ENCODE data around the gene EIF4EBP3.

The EIF4EBP3 gene

GRCh38 chr5:140547508-140548299, at the start of gene EIF4EBP3:
EIF4EBP3 (plus strand) TSS chr5:140547662; CDS start chr5:140547738, 76 bp downstream.
- ATAC-seq, result peak; percentile 96
- DNase-seq, result peak; percentile 90

GRCh38 chr5:140497897-140498296, 49.6 kb upstream of the EIF4EBP3 start:
- ATAC-seq (no peak), DNase-seq (no peak)

- no peak for DNase-seq
- no peak for ATAC-seq
Observed at GRCh38 chr5:140498591-140498990, 48.9 kb upstream of the EIF4EBP3 start.

- DNase-seq, result no peak
- ATAC-seq, result no peak
Observed at GRCh38 chr5:140502834-140503233, 44.6 kb upstream of the EIF4EBP3 start.

- no peak for ATAC-seq
Observed at GRCh38 chr5:140509898-140510297, 37.6 kb upstream of the EIF4EBP3 start.

GRCh38 chr5:140513124-140513523, 34.3 kb upstream of the EIF4EBP3 start:
- DNase-seq (no peak), ATAC-seq (no peak)

More at GRCh38 chr5:140509898-140510297, 37.6 kb upstream of the EIF4EBP3 start:
- no peak for DNase-seq

GRCh38 chr5:140524003-140524402, 23.5 kb upstream of the EIF4EBP3 start:
- ATAC-seq, result no peak
- DNase-seq, result no peak

GRCh38 chr5:140540227-140540626, 7.2 kb upstream of the EIF4EBP3 start:
- DNase-seq, result no peak
- ATAC-seq, result no peak

GRCh38 chr5:140542972-140543371, 4.5 kb upstream of the EIF4EBP3 start:
- no peak for DNase-seq
- no peak for ATAC-seq

GRCh38 chr5:140544986-140545385, 2.5 kb upstream of the EIF4EBP3 start:
- DNase-seq (no peak), ATAC-seq (no peak)

GRCh38 chr5:140545606-140546005, 1.9 kb upstream of the EIF4EBP3 start:
- ATAC-seq, result no peak

GRCh38 chr5:140546851-140547507, 483 bp upstream of the EIF4EBP3 start:
- no peak for DNase-seq
- ATAC-seq, result no peak

More at GRCh38 chr5:140545606-140546005, 1.9 kb upstream of the EIF4EBP3 start:
- DNase-seq, result no peak

- DNase-seq (no peak), ATAC-seq (peak; percentile 2)
Observed at GRCh38 chr5:140548300-140548688, 832 bp downstream of the EIF4EBP3 start.

GRCh38 chr5:140548791-140549190, 1.3 kb downstream of the EIF4EBP3 start:
- DNase-seq (no peak), ATAC-seq (no peak)

- no peak for ATAC-seq
Observed at GRCh38 chr5:140549237-140550144, 2.0 kb downstream of the EIF4EBP3 start.

GRCh38 chr5:140550147-140551079, 3.0 kb downstream of the EIF4EBP3 start:
- ATAC-seq, result no peak
- DNase-seq, result no peak

More at GRCh38 chr5:140549237-140550144, 2.0 kb downstream of the EIF4EBP3 start:
- no peak for DNase-seq

- DNase-seq (no peak), ATAC-seq (no peak)
Observed at GRCh38 chr5:140551872-140552271, 4.4 kb downstream of the EIF4EBP3 start.

GRCh38 chr5:140553657-140554056, 6.2 kb downstream of the EIF4EBP3 start:
- ATAC-seq, result peak; percentile 52
- no peak for DNase-seq

GRCh38 chr5:140554454-140554853, 7.0 kb downstream of the EIF4EBP3 start:
- DNase-seq, result no peak
- peak; percentile 7 for ATAC-seq

- no peak for DNase-seq
- ATAC-seq, result no peak
Observed at GRCh38 chr5:140555747-140556312, 8.4 kb downstream of the EIF4EBP3 start.

GRCh38 chr5:140556438-140556837, 9.0 kb downstream of the EIF4EBP3 start:
- no peak for ATAC-seq

More at GRCh38 chr5:140556438-140556837, 9.0 kb downstream of the EIF4EBP3 start:
- no peak for DNase-seq

All from stimulated activated naive CD8-positive, alpha-beta T cell treated with anti-CD3 and anti-CD28 coated beads, Interleukin-15, Interleukin-2, amounts not matched to agents 100 U/mL and 50 U/mL, for 24 hours (primary cell).